ENCODE measurements around the gene OR2H1. TPM values are rescaled to one million over a fixed set of nuclear protein-coding genes. Genes with fewer than 3 reads are reported as not detected.
A peak's percentile ranks its signal among the peaks of the same experiment; 100 is the strongest.

OR2H1 gene
- total RNA-seq, result not detected in 2 replicates

- H3K36me3 ChIP-seq (ENCODE audit: control insufficient read depth, insufficient read depth, low read length), result no peaks in the 10 kb centered on the region
- TF ChIP-seq CTCF (IDR thresholded peaks at IDR 0.05; ENCODE audit: insufficient read depth, low read length, poor library complexity, severe bottlenecking), result no peak
- no peaks in the 10 kb centered on the region for H3K27me3 ChIP-seq (ENCODE audit: control insufficient read depth, insufficient read depth, low read length)
- no peak for DNase-seq (ENCODE audit: low read depth)
- H3K4me3 ChIP-seq (ENCODE audit: low read depth, low read length), result no peak within 1 kb of the TSS
Observed at GRCh38 chr6:29456971-29457370, at the start of gene OR2H1, which contains the start of gene OR11A1. Gene OR2H1 (plus strand): TSS chr6:29457155. CDS start chr6:29461770, 4,615 bp downstream. Gene OR11A1 (minus strand): TSS chr6:29457071. CDS start chr6:29427641, 29,430 bp downstream.

GRCh38 chr6:29414588-29414987, 42.4 kb upstream of the OR2H1 start, which contains the start of gene OR12D1:
Gene OR12D1 (plus strand): TSS chr6:29414928.
- peak; percentile 26 for TF ChIP-seq CTCF (IDR thresholded peaks at IDR 0.05; ENCODE audit: insufficient read depth, low read length, poor library complexity, severe bottlenecking)
- H3K36me3 ChIP-seq (ENCODE audit: control insufficient read depth, insufficient read depth, low read length), result no peaks in the 10 kb centered on the region
- no peaks in the 10 kb centered on the region for H3K27me3 ChIP-seq (ENCODE audit: control insufficient read depth, insufficient read depth, low read length)
- DNase-seq (ENCODE audit: low read depth), result no peak
- H3K4me3 ChIP-seq (ENCODE audit: low read depth, low read length), result no peak within 1 kb of the TSS

- Histone ChIP-seq H3K27me3 (ENCODE audit: control insufficient read depth, insufficient read depth, low read length) (no peaks in the 10 kb centered on the region), H3K4me3 (ENCODE audit: low read depth, low read length) (no peak overlapping the region), H3K36me3 (ENCODE audit: control insufficient read depth, insufficient read depth, low read length) (no peaks in the 10 kb centered on the region)
- no peak for DNase-seq (ENCODE audit: low read depth)
- TF ChIP-seq CTCF (IDR thresholded peaks at IDR 0.05; ENCODE audit: insufficient read depth, low read length, poor library complexity, severe bottlenecking), result no peak
Observed at GRCh38 chr6:29419516-29419915, 37.4 kb upstream of the OR2H1 start.

GRCh38 chr6:29424168-29424567, 32.8 kb upstream of the OR2H1 start:
- Histone ChIP-seq H3K36me3 (ENCODE audit: control insufficient read depth, insufficient read depth, low read length) (no peaks in the 10 kb centered on the region), H3K27me3 (ENCODE audit: control insufficient read depth, insufficient read depth, low read length) (no peaks in the 10 kb centered on the region), H3K4me3 (ENCODE audit: low read depth, low read length) (no peak overlapping the region)
- no peak for TF ChIP-seq CTCF (IDR thresholded peaks at IDR 0.05; ENCODE audit: insufficient read depth, low read length, poor library complexity, severe bottlenecking)
- no peak for DNase-seq (ENCODE audit: low read depth)

- H3K4me3 ChIP-seq (ENCODE audit: low read depth, low read length), result no peak overlapping the region
- H3K27me3 ChIP-seq (ENCODE audit: control insufficient read depth, insufficient read depth, low read length), result no peaks in the 10 kb centered on the region
- no peak for DNase-seq (ENCODE audit: low read depth)
- TF ChIP-seq CTCF (IDR thresholded peaks at IDR 0.05; ENCODE audit: insufficient read depth, low read length, poor library complexity, severe bottlenecking), result no peak
- no peaks in the 10 kb centered on the region for H3K36me3 ChIP-seq (ENCODE audit: control insufficient read depth, insufficient read depth, low read length)
Observed at GRCh38 chr6:29424575-29424974, 32.4 kb upstream of the OR2H1 start.

- Histone ChIP-seq H3K36me3 (ENCODE audit: control insufficient read depth, insufficient read depth, low read length) (no peaks in the 10 kb centered on the region), H3K27me3 (ENCODE audit: control insufficient read depth, insufficient read depth, low read length) (no peaks in the 10 kb centered on the region), H3K4me3 (ENCODE audit: low read depth, low read length) (no peak overlapping the region)
- no peak for TF ChIP-seq CTCF (IDR thresholded peaks at IDR 0.05; ENCODE audit: insufficient read depth, low read length, poor library complexity, severe bottlenecking)
- no peak for DNase-seq (ENCODE audit: low read depth)
Observed at GRCh38 chr6:29425075-29425474, 31.9 kb upstream of the OR2H1 start.

Measured in kidney epithelial cell (primary cell).